NCI-H1436 (cell line): ENCODE measurements around the gene DNASE1L2.

Experiments
- DNase-seq: peaks from one replicate; lab custom pipeline; 2025; lab: John Stamatoyannopoulos, UW

DNASE1L2 gene

DNA sequence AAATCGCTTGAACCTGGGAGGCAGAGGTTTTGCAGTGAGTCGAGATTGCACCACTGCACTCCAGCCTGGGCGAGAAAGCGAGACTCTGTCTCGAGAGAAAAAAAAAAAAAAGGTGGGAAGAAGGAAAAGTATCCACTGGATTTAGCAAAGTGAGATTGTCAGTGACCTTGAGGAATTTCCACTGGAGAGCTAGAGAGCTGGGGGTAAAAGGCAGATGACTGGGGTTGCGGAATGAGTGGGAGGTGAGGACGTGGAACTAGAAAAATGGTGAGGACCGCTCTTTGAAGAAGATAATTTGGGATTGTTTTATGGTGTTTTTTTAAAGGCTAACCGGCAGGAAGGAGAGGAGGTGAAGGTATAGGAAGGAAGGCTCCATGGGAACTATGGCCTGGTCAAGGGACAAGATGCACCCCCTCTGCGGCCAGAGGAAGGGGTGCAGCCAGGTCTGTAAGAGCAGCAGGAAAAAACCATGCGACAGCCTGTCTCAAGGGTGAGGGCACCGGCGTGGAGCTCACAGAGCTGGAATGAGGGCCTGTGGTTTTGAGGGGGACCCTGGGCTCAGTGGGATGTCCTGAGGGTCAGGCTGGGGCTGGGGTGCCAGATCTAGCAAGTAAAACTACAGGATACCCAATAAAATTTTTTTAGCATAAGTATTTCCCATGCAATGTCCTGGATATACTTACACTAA is 31.7 kb upstream of the DNASE1L2 start:
- no peak for DNase-seq

DNA sequence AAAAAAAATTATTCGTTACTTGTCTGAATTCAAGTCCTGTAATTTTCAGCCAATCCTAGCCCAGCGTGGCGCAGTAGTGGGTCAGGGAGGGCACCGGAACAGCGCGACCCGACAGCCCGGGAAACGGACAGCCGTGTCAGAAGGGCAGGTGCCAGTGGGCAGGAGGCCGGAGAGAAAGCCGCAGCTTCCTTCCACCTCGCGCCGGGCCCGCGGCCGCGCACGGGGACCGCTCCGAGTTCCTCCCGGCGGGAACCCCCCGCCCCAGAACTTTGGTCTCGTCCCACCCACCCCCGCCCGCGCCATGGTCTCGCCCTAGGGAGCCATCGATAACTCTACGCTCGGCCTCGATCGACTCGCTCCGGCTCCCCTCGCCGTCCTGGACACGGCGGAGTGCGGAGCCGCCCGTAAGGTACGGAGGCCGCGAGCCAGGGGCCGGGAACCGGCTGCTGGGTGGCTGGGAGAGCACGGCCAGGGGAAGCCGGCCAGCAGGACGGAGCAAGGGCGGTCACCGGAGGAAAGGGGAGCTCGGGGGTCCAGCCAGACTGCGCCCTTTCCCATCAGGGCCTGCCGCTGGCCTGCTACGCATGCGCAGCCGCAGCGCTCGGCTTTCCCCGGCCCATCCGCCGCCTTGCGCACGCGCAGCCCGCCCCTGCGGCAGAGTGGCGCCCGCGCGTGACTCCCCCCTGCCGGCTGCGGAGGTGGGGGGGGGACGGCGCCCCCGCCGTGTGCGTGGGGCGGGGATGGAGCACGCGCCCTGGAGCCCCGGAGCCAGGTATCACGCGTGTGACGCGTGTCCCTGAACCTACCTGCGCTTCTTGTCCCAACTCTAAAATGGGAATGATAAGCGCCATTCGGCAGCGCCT is 30.9 kb upstream of the DNASE1L2 start, which contains the start of gene MLST8:
MLST8 (plus strand) TSS at position 351 of the 863 bp plus-strand sequence. CDS start 632 bp downstream, outside the sequence.
- DNase-seq: peak; percentile 84

DNA sequence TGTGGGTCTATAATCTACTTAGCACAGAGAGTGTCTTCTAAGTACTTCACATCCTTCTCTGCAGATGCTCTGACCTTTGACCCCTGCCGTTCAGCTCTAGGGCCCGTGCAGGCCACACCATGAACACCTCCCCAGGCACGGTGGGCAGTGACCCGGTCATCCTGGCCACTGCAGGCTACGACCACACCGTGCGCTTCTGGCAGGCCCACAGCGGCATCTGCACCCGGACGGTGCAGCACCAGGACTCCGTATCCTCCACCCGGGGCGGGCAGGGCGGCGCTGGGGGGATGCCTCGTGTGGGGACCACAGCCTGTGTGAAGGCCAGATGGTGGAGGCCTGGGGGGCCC is 30.3 kb upstream of the DNASE1L2 start:
- no peak for DNase-seq

- DNase-seq: no peak
Measured at GRCh38 chr16:2206420-2206779, 29.8 kb upstream of the DNASE1L2 start.

- no peak for DNase-seq
Measured at GRCh38 chr16:2206780-2207433, 29.3 kb upstream of the DNASE1L2 start.

- DNase-seq: no peak
Measured at GRCh38 chr16:2207872-2208271, 28.4 kb upstream of the DNASE1L2 start.

- DNase-seq: no peak
Measured at GRCh38 chr16:2208308-2208707, 27.9 kb upstream of the DNASE1L2 start.

GRCh38 chr16:2208772-2209171 is 27.5 kb upstream of the DNASE1L2 start:
- DNase-seq: no peak

DNA sequence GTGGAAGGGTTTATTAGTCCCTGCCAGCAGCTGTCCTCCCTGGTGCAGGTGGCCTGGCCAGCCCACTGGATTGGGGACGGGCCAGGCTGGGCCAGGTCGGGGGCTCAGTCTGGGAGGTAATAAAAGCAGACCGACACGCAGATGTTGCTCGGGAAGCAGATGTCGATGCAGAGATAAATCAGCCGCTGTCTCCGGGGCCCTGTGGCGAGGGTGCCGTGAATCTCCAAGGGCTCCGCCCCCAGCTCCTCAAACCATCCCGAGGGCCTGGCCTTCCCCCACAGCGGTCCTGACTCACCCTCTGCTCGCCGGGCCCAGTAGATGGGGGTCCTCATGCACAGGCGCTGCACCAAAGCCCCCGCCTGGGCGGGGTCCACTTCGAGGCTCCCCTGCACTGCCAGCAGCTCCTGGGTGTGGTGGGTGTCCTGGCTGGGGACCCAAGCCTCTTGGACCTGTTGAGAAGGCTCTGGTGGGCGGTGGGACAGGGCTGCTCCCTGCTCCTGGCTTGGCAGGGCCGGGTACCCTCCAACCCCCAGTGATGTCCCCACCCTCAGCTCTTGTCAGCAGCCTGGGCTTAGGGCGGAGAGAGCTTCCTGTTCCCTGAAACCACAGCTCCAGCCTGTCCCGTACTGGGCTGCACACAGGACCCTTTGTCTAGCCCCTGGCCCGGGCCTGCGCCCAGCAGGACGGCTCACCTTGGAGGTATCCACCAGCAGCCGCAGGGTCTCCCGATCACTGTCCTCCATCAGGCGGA is 26.8 kb upstream of the DNASE1L2 start:
- no peak for DNase-seq

GRCh38 chr16:2210009-2210332 is 26.3 kb upstream of the DNASE1L2 start:
- DNase-seq: no peak

DNA sequence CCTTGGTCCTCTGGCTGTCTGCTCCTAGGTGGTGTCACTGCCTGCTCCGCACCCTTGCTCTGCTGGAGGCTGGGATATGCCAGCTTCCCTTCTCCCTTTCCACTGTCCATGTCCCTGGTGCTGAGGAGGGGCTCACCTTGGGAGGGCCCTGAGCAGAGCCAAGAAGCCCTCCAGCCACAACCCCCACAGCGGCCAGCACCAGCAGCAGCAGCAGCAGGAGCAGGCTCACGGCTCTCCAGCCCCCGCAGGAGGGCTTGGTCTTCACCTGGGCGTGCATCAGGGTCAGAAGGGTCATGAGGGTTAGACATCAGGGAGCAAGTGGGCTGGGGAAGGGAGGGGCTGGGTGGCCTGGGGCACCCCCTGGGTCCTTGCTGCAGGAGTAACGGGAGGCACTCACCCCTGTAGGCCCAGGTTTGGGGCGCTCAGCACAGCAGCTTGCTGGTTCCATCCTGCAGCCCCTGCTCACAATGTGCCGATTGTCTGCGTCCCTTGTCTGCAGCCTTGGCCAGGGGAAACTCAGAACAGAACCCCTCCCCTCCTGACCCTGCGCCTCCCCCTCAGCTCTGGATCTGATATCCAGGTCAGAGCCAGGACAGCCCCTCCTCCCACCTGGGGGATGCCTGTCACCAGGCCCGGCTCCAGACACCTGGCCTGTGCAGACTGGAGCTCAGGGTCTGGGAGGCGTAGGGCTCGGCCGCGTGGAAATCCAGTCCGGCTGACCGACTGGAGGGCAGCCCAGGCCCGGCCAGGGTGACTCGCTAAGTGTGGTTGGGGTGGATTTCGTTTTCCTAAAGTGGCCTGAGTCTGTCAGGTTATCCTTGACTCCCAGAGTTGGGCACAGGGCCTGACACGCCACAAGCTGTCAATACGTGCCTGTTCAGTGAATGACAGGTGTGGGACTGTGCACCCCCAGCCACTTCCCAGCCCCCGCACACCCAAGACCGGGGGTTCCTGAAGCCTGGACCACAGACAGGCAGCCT is 25.6 kb upstream of the DNASE1L2 start, which contains the start of gene BRICD5:
BRICD5 (minus strand) TSS at position 478 of the 980 bp plus-strand sequence; CDS start at position 448, 30 bp downstream.
- DNase-seq: no peak

DNA sequence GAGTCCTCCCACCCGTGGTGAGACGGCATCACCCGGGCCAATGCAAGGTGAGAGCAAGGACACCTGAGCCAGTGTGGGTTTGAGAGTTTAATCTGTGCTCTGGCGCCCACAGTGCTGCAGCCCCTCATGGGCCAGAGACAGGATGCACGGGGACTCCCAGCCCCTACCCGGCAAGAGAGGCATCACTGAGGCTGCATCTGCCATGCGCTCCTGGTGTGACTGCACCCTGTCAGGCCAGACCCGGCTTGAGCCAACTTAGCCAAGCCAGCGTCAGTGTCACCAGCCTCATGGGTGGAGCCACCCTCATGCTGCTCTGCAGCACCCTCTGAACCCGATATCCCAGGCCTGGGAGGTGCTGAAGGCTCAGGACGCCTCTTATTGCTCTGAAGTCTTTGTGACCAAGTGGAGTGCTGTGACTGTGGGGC is 24.3 kb upstream of the DNASE1L2 start:
- DNase-seq: no peak

DNA sequence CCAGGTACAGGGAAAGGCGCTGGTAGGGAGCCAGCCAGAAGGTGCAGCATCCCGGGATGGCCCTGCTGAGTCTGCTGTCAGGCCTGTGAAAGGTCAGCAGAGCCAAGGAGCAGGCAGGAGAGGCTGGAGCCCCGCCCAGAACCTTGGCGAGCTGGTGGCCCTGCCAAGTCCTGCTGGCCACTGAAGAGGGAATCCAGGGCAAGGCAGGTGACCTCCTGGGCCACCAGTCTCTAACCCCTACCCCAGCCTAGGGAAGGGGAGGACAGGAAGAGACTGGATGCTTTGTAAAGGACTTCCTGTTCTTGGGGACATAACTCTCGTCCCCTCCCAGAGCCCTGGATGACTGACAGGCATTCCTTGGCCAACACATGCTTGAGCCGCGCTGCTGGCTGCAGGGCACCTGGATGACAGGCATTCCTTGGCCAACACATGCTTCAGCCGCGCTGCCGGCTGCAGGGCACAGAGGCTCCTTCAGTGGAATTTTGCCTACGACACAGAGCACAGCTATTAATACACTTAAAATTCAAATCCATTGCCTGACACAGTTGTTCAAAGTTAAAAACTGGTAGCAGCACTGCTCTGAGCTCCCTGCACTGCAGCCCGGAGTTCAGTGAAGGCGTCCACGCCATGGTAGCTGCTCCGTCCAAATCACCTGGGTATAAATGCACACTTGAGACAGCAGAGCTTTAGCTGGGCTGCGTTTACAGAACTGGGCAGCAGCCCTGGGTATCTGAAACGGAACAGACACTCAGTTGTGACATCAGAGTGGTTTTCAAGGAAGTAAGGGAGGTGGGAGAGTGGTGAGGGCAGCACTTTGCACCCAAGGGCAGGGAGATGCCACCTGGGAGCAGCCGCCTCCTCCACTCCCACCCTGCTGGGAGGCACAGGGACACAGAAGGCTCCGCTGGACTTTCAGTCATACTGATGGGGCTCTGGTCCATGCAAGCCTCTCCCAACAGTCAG is 23.6 kb upstream of the DNASE1L2 start:
- DNase-seq: no peak

DNA sequence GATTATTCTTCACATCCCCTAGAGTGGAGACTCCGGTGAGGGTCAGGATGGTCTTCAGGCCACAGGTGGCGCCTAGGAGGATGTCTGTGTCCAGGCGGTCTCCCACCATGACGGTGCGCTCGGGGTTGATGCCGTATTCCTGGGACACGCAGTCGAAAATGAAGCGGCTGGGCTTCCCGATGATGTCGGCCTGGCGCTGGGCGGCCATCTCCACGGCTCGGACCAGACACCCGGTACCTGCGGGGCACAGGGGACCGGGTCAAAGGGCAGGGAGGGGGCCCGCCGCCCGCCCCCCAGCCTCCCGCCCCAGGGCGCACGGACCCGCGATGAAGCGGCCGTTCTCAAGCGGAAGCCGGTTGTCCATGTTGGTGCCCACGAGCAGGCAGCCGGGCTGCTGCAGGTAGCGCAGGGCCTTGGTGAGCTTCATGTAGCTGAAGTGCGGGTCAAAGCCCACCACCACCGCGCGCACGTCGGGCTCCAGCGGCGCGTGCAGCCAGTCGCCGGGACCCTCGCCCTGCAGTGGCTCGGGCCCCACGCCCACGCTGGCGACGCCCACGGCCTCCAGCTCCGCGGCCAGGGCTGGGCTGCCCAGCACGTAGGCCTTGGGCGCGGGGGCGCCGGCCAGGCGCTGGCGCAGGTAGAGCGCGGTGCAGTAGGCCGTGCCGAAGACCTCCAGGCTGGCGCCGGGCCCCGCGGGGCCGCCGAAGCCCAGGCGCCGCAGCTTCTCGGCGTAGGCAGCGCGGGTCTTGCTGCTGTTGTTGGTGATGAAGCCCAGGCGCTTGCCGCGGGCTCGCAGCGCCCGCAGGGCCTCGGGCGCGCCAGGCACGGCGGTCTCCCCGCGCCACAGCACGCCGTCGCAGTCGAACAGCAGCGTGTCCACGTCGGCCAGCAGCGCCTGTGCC is 22.2 kb upstream of the DNASE1L2 start:
- DNase-seq: no peak

- no peak for DNase-seq
Measured at GRCh38 chr16:2214719-2214968, 21.6 kb upstream of the DNASE1L2 start, which contains the start of gene PGP. TSS of gene PGP (minus strand) at chr16:2214840. CDS start at chr16:2214777, 63 bp downstream.

DNA sequence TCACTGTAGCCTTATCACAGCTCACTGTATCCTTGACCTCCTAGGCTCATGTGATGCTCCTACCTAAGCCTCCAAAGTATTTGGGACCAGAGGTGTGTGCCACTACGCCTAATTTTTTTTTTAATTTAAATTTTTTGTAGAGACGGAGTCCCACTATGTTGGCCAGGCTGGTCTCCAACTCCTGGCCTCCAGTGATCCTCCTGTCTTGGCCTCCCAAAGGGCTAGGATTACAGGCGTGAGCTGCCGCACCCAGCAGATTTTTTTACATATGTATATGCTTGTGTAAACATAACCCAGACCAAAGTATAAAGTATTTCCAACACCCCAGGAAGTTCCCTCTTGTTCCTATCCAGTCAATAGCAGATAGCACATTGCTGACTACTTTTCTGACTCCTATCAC is 19.9 kb upstream of the DNASE1L2 start:
- DNase-seq: no peak

- DNase-seq: peak; percentile 99
Measured at GRCh38 chr16:2223221-2223941, 12.9 kb upstream of the DNASE1L2 start, which contains the start of gene E4F1. TSS of gene E4F1 (plus strand) at chr16:2223591. CDS start at chr16:2223614, 23 bp downstream.

DNA sequence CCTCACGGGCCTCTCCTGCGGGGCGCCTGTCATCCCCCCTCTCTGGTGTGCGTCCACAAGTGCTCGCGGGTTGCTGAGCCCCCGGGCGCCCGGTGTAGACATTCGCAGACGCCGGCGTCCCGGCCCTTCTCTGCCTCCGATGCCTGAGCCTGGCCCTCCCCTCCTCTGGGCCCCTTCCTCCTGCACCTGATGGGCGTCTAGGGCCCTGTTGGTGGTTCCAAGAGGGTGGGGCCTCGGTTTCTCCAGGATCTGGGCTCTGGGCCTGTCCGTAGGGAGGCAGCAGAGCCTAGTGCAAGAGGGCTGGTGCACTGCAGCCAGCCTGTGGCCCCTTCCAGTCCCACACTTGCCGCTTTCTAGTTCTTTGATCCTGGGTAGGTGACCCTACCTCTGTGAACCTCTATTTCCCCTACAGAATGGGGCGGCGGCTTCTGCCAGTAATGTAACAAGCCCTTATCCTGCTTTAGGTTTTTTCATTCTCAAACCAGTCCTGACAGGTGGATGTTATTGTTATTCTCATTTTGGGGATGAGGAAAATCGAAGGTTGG is 12.2 kb upstream of the DNASE1L2 start:
- no peak for DNase-seq
